Smooth muscle cell (in vitro differentiated cells): ENCODE results near the gene LBX2. TPM values are rescaled to one million over a fixed set of nuclear protein-coding genes. Genes with fewer than 3 reads are reported as not detected.

Experiments used
- DNase-seq: peaks from one replicate; lab custom pipeline; 2025; ENCODE audit not compliant: unreplicated experiment; lab: John Stamatoyannopoulos, UW
- H2AFZ ChIP-seq: fragments of 200-600 bp; sonication (generic); 2 replicates; pipeline ENCODE4 v1.6.0; 2016; ENCODE audit warnings: antibody characterized with exemption, low read depth, mild to moderate bottlenecking
- H3F3A ChIP-seq: fragments of 200-600 bp; sonication (generic); 2 replicates; pipeline ENCODE4 v1.6.0; 2017; ENCODE audit warnings: antibody characterized with exemption, low read depth
- H3K27ac ChIP-seq: fragments of 200-600 bp; sonication (generic); 2 replicates; pipeline ENCODE4 v1.5.1; 2016; ENCODE audit warnings: low read depth, mild to moderate bottlenecking
- H3K27me3 ChIP-seq: fragments of 200-600 bp; sonication (generic); 2 replicates; pipeline ENCODE4 v1.6.1; 2016; ENCODE audit warnings: low read depth, mild to moderate bottlenecking
- H3K36me3 ChIP-seq: fragments of 200-600 bp; sonication (generic); 2 replicates; pipeline ENCODE4 v1.5.1; 2016; ENCODE audit warnings: low read depth
- H3K4me1 ChIP-seq: fragments of 200-600 bp; sonication (generic); 2 replicates; pipeline ENCODE4 v1.5.1; 2016; ENCODE audit warnings: low read depth
- H3K4me2 ChIP-seq: fragments of 200-600 bp; sonication (generic); 2 replicates; pipeline ENCODE4 v1.6.0; 2016; ENCODE audit warnings: mild to moderate bottlenecking
- H3K4me3 ChIP-seq: fragments of 200-600 bp; sonication (generic); 2 replicates; pipeline ENCODE4 v1.5.1; 2016; ENCODE audit warnings: mild to moderate bottlenecking
- H3K79me2 ChIP-seq: fragments of 200-600 bp; sonication (generic); 2 replicates; pipeline ENCODE4 v1.6.0; 2016; ENCODE audit warnings: low read depth, mild to moderate bottlenecking
- H3K9ac ChIP-seq: fragments of 200-600 bp; sonication (generic); 2 replicates; pipeline ENCODE4 v1.6.0; 2016; ENCODE audit warnings: low read depth
- H3K9me3 ChIP-seq: fragments of 200-600 bp; sonication (generic); replicated peaks from 2 replicates; pipeline ENCODE4 v1.5.1; 2016; ENCODE audit warnings: low read depth
- H4K20me1 ChIP-seq: fragments of 200-600 bp; sonication (generic); 2 replicates; pipeline ENCODE4 v1.6.0; 2016; ENCODE audit warnings: low read depth
- WGBS: methylation state at CpG from one replicate; pipeline ENCODE4 v1.1.7; 2016; ENCODE audit warnings: low lambda C conversion rate; 5-methylcytosine and 5-hydroxymethylcytosine counted together
- polyA plus RNA-seq: library from polyadenylated mRNA; unstranded; fragments of >200 nt; fragmentation: Nextera tagmentation; extraction: Ambion mirVana; gene quantifications from 2 replicates; pipeline ENCODE4 v1.2.1, GENCODE V29; 2016
- total RNA-seq: library from RNA; depleted of rRNA; stranded (reverse); fragments of >200 nt; gene quantifications from 2 replicates; pipeline ENCODE4 v1.2.3, GENCODE V29; 2014
- TF ChIP-seq, protein P1 (sequence below): fragments of 200-600 bp; sonication (generic); IDR thresholded peaks from 2 replicates; pipeline ENCODE4 v1.5.1; 2017; ENCODE audit warnings: borderline replicate concordance, mild to moderate bottlenecking, antibody characterized with exemption; ENCODE audit not compliant: insufficient read depth, poor library complexity, severe bottlenecking

LBX2 gene
- total and polyA plus RNA-seq, 2 experiments from 2014 or later = 1.5 to 2.4 TPM

DNA sequence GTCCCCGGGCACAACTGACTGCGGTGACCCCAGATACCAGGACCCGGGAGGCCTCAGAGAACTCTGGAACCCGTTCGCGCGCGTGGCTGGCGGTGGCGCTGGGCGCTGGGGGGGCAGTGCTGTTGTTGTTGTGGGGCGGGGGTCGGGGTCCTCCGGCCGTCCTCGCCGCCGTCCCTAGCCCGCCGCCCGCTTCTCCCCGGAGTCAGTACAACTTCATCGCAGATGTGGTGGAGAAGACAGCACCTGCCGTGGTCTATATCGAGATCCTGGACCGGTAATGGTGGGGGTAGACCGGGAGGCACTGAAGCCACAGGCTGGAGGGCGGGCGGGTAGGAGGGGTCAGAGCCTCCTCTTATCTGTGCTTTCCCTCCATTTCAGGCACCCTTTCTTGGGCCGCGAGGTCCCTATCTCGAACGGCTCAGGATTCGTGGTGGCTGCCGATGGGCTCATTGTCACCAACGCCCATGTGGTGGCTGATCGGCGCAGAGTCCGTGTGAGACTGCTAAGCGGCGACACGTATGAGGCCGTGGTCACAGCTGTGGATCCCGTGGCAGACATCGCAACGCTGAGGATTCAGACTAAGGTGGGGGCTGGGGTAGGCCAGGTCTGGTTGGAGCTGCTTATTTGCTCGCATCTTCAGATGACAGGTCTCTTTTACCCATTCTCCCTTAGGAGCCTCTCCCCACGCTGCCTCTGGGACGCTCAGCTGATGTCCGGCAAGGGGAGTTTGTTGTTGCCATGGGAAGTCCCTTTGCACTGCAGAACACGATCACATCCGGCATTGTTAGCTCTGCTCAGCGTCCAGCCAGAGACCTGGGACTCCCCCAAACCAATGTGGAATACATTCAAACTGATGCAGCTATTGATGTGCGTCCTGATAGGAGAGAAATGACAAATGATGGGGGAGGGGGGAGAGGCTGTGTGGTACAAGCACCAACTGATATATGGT is 31.1 kb upstream of the LBX2 start:
- H3K4me3 ChIP-seq = peak overlapping the region; percentile 88
- H3K79me2 ChIP-seq = peaks cover 28% of the 10 kb centered on the region
- peak overlapping the region; percentile 69 for H2AFZ ChIP-seq
- no peak for DNase-seq
- H3K27me3 ChIP-seq = no peaks in the 10 kb centered on the region
- H3K27ac ChIP-seq = peak overlapping the region; percentile 71
- peaks cover 11% of the 10 kb centered on the region for H3K4me1 ChIP-seq
- H4K20me1 ChIP-seq = peaks cover 11% of the 10 kb centered on the region
- H3F3A ChIP-seq = peaks cover 20% of the 10 kb centered on the region
- peak overlapping the region; percentile 89 for H3K9ac ChIP-seq
- 11% methylated on average over 40 of the region's 54 CpGs for WGBS
- no peaks in the 10 kb centered on the region for H3K9me3 ChIP-seq
- peak overlapping the region; percentile 99 for H3K4me2 ChIP-seq
- H3K36me3 ChIP-seq = no peaks in the 10 kb centered on the region
- TF ChIP-seq, protein P1, sequence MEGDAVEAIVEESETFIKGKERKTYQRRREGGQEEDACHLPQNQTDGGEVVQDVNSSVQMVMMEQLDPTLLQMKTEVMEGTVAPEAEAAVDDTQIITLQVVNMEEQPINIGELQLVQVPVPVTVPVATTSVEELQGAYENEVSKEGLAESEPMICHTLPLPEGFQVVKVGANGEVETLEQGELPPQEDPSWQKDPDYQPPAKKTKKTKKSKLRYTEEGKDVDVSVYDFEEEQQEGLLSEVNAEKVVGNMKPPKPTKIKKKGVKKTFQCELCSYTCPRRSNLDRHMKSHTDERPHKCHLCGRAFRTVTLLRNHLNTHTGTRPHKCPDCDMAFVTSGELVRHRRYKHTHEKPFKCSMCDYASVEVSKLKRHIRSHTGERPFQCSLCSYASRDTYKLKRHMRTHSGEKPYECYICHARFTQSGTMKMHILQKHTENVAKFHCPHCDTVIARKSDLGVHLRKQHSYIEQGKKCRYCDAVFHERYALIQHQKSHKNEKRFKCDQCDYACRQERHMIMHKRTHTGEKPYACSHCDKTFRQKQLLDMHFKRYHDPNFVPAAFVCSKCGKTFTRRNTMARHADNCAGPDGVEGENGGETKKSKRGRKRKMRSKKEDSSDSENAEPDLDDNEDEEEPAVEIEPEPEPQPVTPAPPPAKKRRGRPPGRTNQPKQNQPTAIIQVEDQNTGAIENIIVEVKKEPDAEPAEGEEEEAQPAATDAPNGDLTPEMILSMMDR = no peak

DNA sequence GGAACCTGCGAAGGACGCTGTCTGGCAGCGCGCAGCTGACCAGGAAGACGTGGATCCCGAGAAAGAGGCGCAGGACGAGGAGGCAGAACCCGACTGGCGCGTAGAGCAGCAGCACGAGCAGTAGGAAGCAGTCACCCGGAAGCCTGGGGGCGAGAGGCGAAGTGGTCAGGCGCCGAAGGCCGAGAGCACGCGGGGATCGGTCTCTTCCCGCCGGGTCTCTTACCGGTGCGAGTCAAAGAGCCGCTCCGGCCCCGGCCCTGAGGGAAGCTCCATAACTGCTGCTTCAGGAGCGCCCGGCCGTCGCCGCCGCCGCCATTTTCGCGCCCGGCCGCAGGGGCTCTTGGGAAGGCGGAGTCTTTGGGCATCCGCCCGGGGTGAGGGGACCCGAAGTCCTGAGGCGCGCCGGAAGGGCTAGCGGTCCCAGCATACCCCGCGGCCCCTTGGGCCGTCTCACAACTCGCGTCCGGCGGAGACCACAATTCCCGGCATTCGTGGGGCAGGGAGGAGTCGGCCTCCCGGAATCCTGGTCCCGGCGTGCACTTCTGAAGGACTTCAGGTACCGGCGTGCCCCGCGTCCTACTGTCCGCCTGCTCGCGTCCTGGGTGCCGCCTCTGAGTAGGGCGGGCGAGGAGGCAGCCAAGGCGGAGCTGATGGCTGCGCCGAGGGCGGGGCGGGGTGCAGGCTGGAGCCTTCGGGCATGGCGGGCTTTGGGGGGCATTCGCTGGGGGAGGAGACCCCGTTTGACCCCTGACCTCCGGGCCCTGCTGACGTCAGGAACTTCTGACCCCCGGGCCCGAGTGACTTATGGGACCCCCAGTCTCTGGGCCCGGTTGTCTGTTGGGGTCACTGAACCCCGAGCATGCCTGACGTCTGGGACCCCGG is 30.2 kb upstream of the LBX2 start, which contains the start of the genes AUP1 and HTRA2:
Gene AUP1 (minus strand): TSS at position 350 of the 882 bp plus-strand sequence. CDS start 77 bp downstream, at position 273.
Gene HTRA2 (plus strand): TSS at position 577 of the 882 bp plus-strand sequence. CDS start 74 bp downstream, at position 651.
- H3K79me2 ChIP-seq = peaks cover 28% of the 10 kb centered on the region
- H3K36me3 ChIP-seq = no peaks in the 10 kb centered on the region
- peak within 1 kb of the TSS; percentile 69 for H2AFZ ChIP-seq
- H3K4me3 ChIP-seq = peak within 1 kb of the TSS; percentile 88
- peak within 1 kb of the TSS; percentile 71 for H3K27ac ChIP-seq
- peaks cover 11% of the 10 kb centered on the region for H3K4me1 ChIP-seq
- 1% methylated on average over 85 of the region's 87 CpGs for WGBS
- peaks cover 20% of the 10 kb centered on the region for H3F3A ChIP-seq
- TF ChIP-seq, protein P1 = no peak
- H3K4me2 ChIP-seq = peak within 1 kb of the TSS; percentile 99
- DNase-seq = peak; percentile 87
- H3K9ac ChIP-seq = peak within 1 kb of the TSS; percentile 89
- no peaks in the 10 kb centered on the region for H3K9me3 ChIP-seq
- no peaks in the 10 kb centered on the region for H3K27me3 ChIP-seq
- H4K20me1 ChIP-seq = peaks cover 11% of the 10 kb centered on the region

DNA sequence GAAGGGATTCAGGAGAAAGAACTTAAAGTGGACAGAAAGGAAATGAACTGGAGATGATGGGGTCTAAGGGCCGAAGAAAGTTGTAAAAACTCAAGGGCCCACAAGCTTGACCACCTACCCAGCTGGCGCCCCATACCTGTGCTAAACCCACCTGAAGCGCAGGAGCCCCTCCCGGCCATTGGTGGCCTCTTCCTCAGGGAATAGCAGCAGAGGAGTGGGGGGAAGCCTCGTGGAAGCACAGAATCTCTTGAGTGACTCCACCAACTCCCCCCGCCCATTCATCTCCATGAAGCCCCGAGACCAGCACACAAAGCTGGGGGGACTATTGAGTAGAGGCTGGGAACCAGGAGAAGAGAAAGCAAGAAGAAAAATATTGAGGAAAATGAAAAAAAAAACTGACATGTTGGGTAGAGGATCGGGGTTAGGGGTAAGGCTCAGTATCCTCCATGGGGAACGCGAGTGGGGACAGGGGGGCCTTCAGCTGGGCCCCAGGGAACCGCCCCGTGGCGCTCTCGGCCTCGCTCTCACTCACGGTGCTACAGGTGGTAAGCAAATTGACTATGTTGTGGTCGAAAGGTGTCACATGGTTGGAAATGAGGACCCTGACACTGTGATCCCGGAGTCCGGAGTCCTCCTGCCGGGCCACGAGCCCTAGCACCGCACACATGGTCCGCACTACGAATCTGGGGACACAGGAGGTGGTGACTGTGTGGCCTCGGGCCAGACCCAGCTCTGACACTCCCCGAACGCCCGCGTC is 29.4 kb upstream of the LBX2 start:
- peak overlapping the region; percentile 89 for H3K9ac ChIP-seq
- H3K4me3 ChIP-seq = peak overlapping the region; percentile 88
- WGBS = 18% methylated on average over 29 of the region's 29 CpGs
- H3K79me2 ChIP-seq = peaks cover 28% of the 10 kb centered on the region
- no peaks in the 10 kb centered on the region for H3K9me3 ChIP-seq
- H3K4me2 ChIP-seq = peak overlapping the region; percentile 99
- H3F3A ChIP-seq = peaks cover 16% of the 10 kb centered on the region
- DNase-seq = no peak
- peak overlapping the region; percentile 69 for H2AFZ ChIP-seq
- H4K20me1 ChIP-seq = peaks cover 11% of the 10 kb centered on the region
- TF ChIP-seq, protein P1 = no peak
- peaks cover 11% of the 10 kb centered on the region for H3K4me1 ChIP-seq
- H3K36me3 ChIP-seq = no peaks in the 10 kb centered on the region
- no peaks in the 10 kb centered on the region for H3K27me3 ChIP-seq
- peak overlapping the region; percentile 71 for H3K27ac ChIP-seq
